NCI-H748 (cell line): ENCODE measurements around the gene KAT6B.

Experiments
- DNase-seq: peaks from one replicate; lab custom pipeline; 2025; ENCODE audit not compliant: unreplicated experiment; lab: John Stamatoyannopoulos, UW

Gene KAT6B

GRCh38 chr10:75008952-75009351, 182.6 kb downstream of the KAT6B start:
- no peak for DNase-seq

DNA sequence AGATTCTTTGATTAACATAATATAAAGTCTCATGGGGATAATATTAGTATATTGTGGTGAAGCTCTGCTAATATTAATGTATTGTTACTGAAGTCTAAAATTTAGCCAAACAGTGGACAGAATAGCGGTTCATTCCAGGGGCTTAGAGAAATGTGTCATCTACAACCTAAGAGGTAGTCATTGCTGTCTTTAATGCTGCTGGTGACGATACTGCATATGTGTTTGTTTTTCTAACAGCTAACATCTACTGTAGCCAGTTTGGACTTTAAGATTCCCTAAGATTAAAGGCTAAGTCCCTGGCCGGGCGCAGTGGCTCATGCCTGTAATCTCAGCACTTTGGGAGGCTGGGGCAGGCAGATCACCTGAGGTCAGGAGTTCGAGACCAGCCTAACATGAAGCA, 183.0 kb downstream of the KAT6B start:
- DNase-seq = no peak

- DNase-seq = no peak
Measured at GRCh38 chr10:75010373-75010772, 184.0 kb downstream of the KAT6B start.

GRCh38 chr10:75011221-75011620, 184.8 kb downstream of the KAT6B start:
- no peak for DNase-seq

DNA sequence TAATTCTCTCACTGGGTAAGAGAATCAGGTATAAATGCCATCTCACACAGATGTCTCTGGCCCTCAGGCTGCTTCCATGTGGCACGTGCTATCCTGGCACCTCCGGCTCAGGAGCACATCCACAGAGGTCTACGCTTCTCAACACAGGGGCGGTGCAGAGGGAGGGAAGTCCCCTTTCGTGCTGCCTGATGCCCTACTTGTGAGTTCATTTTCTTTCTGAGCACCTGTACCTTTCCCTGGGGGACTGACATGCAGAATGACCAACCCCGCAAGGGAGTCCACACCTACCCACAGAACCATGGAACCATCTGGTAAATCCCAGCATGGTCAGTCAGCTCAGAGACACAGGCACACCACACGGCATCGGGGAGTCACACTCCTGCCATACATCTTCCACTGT, 186.1 kb downstream of the KAT6B start:
- no peak for DNase-seq

GRCh38 chr10:75013007-75013406, 186.6 kb downstream of the KAT6B start:
- no peak for DNase-seq

- no peak for DNase-seq
Measured at GRCh38 chr10:75013522-75013921, 187.1 kb downstream of the KAT6B start.

GRCh38 chr10:75014516-75015230, 188.3 kb downstream of the KAT6B start:
- DNase-seq = no peak

- DNase-seq = no peak
Measured at GRCh38 chr10:75015442-75015841, 189.0 kb downstream of the KAT6B start.

DNA sequence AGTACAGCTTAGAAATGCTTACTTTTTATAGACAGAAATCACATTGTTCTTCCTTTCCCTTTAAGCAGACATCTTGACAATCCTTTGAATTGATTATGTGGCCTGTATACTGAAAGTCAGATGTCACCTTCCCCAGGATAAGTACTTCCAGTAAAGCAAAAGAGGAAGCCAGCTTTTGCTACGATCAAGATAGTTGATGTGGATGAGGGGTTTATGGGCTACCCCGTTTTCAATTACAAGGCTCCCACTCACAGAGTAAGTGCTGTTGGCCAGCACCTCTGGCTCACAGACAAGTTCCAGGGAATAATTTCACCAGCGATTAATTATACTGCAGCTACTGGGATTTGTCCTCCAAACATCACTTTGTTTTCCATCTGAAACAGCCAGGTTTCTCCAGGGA, 189.9 kb downstream of the KAT6B start:
- DNase-seq = no peak

DNA sequence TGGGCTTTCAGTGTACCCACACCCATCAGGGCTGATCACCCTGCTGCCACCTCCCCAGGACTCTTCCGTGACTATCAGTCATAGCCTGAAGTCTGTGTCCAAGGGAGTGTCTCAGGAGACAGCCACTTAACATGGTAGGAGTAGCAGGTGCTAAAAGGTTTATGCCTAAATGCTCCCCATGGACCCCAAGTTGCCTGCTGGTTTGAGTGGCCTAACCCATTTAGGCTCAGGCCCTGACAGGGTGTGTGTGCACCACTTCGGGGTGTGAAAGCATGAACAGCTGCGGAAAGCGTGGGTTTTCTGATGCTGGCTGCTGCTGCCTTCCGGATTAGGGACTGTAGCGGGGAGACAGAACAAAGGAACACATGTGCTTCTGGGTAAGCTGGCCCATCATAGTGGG, 191.9 kb downstream of the KAT6B start:
- DNase-seq = peak; percentile 30

DNA sequence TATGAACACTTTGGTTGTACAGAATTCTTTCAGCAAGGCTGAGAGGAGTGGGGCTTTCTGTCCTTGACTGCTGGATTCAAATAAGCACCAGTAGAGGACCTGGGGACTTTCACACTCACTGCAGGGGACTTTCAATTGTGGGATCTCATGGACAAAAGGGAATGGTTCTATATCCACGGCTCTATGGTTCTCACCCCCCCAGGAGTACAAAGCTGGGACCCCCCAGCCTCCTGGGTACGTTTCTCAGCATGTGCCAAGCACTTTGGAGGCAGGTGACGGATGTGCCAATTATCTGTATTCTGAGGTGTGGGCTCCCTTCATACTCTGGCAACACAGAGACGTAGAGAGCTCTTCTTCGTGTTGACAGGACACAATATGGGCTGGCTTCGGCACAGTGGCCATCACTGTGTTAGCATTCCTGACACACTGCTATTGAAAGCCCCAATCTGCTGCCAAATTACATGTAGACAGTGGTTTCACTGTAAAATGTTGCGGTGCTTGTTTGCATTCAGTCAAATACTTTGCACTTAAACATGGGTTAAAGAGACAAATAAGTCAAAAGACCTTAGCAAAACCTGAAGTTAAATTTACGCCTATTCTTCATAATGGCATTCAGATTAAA, 192.4 kb downstream of the KAT6B start:
- peak; percentile 74 for DNase-seq

- DNase-seq = peak; percentile 83
Measured at GRCh38 chr10:75019370-75019769, 193.0 kb downstream of the KAT6B start.

DNA sequence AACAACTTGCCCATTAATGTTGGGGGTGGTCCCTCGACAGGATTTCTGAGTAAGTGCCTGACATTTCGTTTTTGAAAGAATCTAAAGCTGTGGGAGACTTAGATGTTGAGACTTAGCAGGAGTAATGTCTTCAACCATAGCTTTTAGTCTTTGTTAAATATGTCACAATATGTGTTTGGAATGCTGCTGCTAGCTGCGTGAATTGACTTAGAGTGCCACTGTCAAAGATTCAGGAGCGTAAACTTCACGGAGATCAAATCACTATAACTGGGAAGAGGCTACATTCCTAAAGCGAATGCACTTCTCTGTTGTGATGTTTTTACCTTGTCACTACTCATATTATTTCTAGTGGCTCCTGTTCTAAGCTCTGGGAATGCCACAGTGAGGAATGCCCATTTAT, 193.8 kb downstream of the KAT6B start:
- no peak for DNase-seq

DNA sequence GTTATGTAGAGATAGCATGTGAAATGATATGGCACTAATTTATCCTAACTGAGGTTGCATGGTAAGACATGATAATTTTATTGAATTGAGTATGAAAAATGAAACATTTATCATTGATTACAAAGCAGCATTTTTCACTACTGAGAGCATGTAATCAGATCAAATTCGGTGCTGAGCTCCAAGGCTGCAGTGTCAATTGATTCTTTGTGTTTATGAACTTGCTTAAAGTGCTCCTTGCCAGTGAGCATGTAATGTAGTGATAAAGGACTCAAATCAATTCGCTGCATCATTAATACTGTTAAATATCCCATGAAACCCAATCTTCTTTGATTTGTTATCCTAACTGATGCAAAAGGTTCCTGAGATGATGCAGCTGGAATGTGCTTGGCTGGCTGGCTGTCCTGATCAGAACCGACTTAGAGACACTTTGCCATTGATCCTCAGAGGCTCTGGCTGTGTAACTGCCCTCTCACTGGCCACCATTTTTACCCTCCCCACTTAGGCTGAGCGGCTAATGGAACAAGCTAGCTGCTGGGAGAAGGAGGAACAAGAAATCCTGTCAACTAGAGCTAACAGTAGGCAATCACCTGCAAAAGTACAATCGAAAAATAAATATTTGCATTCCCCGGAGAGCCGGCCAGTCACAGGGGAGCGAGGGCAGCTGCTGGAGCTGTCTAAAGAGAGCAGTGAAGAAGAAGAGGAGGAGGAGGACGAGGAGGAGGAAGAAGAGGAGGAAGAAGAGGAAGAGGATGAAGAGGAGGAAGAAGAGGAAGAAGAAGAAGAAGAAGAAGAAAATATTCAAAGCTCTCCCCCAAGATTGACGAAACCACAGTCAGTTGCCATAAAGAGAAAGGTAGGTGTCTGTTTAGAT, 195.2 kb downstream of the KAT6B start:
- peak; percentile 88 for DNase-seq

- no peak for DNase-seq
Measured at GRCh38 chr10:75023074-75023473, 196.7 kb downstream of the KAT6B start.

DNA sequence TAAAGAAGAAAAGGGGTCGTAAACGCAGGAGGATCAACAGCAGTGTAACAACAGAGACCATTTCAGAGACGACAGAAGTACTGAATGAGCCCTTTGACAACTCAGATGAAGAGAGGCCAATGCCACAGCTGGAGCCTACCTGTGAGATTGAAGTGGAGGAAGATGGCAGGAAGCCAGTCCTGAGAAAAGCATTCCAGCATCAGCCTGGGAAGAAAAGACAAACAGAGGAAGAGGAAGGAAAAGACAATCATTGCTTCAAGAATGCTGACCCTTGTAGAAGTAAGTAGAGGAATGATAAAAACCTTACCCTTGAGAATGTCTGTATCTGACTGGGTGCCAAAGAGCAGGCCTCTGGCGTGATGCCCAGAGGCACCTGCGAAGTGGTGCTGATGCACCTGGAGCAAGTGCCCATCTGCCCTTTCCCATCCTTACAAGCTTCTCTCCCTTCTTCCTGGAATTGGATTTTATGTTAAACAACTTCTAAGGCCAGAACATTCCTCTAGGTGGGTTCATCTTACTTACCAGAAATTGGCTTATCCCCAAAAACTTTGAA, 198.6 kb downstream of the KAT6B start:
- peak; percentile 77 for DNase-seq

DNA sequence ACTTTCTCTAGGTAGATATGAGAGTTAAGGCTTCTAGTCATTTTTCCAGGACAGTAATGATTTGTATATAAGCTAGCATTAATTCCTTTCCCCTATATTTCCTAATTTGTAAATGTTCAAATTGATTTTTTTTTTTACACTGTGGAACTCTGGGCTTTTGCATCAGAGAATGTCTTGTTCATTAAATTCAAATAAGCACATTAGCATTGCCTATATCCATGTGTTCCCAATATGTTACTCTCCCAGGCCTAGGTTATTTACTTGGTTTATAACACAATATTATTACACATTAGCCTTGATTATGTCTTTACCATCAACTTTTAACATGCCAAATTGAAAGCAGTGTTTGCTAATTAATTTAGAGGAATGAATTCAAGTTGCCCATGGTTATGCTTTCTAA, 201.6 kb downstream of the KAT6B start:
- no peak for DNase-seq

- DNase-seq = no peak
Measured at GRCh38 chr10:75028748-75029147, 202.3 kb downstream of the KAT6B start.

DNA sequence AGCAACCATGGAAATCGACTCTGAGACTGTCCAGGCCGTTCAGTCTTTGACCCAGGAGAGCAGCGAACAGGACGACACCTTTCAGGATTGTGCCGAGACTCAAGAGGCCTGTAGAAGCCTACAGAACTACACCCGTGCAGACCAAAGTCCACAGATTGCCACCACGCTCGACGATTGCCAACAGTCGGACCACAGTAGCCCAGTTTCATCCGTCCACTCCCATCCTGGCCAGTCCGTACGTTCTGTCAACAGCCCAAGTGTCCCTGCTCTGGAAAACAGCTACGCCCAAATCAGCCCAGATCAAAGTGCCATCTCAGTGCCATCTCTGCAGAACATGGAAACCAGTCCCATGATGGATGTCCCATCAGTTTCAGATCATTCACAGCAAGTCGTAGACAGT, 203.0 kb downstream of the KAT6B start:
- no peak for DNase-seq

DNA sequence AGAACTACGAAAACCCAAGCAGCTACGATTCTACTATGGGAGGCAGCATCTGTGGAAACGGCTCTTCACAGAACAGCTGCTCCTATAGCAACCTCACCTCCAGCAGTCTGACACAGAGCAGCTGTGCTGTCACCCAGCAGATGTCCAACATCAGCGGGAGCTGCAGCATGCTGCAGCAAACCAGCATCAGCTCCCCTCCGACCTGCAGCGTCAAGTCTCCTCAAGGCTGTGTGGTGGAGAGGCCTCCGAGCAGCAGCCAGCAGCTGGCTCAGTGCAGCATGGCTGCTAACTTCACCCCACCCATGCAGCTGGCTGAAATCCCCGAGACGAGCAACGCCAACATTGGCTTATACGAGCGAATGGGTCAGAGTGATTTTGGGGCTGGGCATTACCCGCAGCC, 203.5 kb downstream of the KAT6B start:
- DNase-seq = no peak

DNA sequence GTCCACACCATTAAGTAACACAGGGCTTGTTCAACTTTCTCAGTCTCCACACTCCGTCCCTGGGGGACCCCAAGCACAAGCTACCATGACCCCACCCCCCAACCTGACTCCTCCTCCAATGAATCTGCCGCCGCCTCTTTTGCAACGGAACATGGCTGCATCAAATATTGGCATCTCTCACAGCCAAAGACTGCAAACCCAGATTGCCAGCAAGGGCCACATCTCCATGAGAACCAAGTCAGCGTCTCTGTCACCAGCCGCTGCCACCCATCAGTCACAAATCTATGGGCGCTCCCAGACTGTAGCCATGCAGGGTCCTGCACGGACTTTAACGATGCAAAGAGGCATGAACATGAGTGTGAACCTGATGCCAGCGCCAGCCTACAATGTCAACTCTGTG, 204.0 kb downstream of the KAT6B start:
- DNase-seq = no peak
